Breast epithelium (tissue), 4 donors: ENCODE measurements around the gene INO80E. TPM values are rescaled to one million over a fixed set of nuclear protein-coding genes. Genes with fewer than 3 reads are reported as not detected.
A peak's percentile ranks its signal among the peaks of the same experiment; 100 is the strongest.
"Not testable (repeated sequence)": the region's sequence is repeated elsewhere in the genome, so short reads cannot be mapped to it uniquely, and the experiment has no call there.

Experiments used
- DNase-seq, 2 donors: peaks; one replicate each; pipeline ENCODE4 v3.0.0-alpha.2; 2019; ENCODE audit warnings: low spot score in 2 of 2
- H3K27ac ChIP-seq, 2 donors: fragments of 200-600 bp; sonication (generic) in 1 of 2; one replicate each; pipeline ENCODE4 v1.5.1; 2016 to 2019; ENCODE audit warnings: mild to moderate bottlenecking in 1 of 2
- H3K27me3 ChIP-seq, 2 donors: fragments of 200-600 bp; sonication (generic) in 1 of 2; one replicate each; pipeline versions ENCODE4 v1.5.1 to v1.6.0; 2017 to 2019; ENCODE audit warnings: control low read depth in 1 of 2, mild to moderate bottlenecking in 1 of 2
- H3K36me3 ChIP-seq: fragments of 200-600 bp; one replicate; pipeline ENCODE4 v1.5.1; 2019
- H3K4me1 ChIP-seq, 2 donors: fragments of 200-600 bp; sonication (generic); one replicate each; pipeline ENCODE4 v1.5.1; 2016 to 2019; ENCODE audit warnings: control low read depth in 1 of 2
- H3K4me3 ChIP-seq, 3 donors: fragments of 200-600 bp; sonication (generic); 1 replicate in 2 of 3; 2 replicates in 1 of 3; pipeline ENCODE4 v1.5.1; 2016 to 2019; ENCODE audit warnings: mild to moderate bottlenecking in 3 of 3, moderate library complexity in 2 of 3
- H3K9me3 ChIP-seq, 2 donors: fragments of 200-600 bp; sonication (generic) in 1 of 2; one replicate each; pipeline ENCODE4 v1.5.1; 2016 to 2019; ENCODE audit warnings: control low read depth in 1 of 2
- POLR2A ChIP-seq: fragments of 450-650 bp; IDR thresholded peaks from one replicate; pipeline ENCODE4 v1.6.1; 2016; ENCODE audit warnings: antibody characterized with exemption, mild to moderate bottlenecking, moderate library complexity
- POLR2AphosphoS5 ChIP-seq, 3 donors: sonication (generic); formaldehyde crosslinking; IDR thresholded peaks; one replicate each; pipeline ENCODE4 v1.6.1; 2017; ENCODE audit warnings: antibody characterized with exemption in 3 of 3
- intact Hi-C: fragments of 100-400 bp; cut with DNase I; formaldehyde crosslinking; loops from one replicate; pipeline ENCODE4 v1.15.1; 2023; ENCODE audit warnings: low total_unique reads
- total RNA-seq, 3 donors: library from RNA; depleted of rRNA; stranded (reverse); fragments of >200 nt; gene quantifications; one replicate each; pipeline ENCODE4 v1.1.0, GENCODE V29; 2016
- TF ChIP-seq, protein P1 (sequence below), 3 donors: fragments of 450-650 bp; IDR thresholded peaks; one replicate each; pipeline ENCODE4 v1.5.1; 2016 to 2017; ENCODE audit warnings: antibody characterized with exemption in 3 of 3, mild to moderate bottlenecking in 3 of 3, moderate library complexity in 3 of 3

INO80E gene
- total RNA-seq, 3 donors from 2014 or later: 31.8 to 39.7 (median 38.6) TPM

DNA sequence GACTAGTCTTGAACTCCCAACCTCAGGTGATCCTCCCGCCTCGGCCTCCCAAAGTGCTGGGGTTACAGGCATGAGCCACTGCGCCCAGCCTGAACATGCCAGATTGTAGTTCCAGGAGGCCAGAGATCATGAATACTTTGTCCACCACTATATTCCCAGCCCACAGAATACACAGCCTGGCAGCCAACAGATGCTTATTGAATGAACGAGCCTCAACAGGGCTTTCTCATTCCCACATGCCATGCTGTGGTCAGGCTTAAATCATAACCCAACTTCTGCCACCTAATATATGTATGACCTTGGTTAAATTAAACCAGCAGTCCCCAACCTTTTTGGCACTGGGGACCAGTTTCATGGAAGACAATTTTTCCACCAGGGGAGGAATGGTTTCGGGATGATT is 37.3 kb upstream of the INO80E start:
- TF ChIP-seq, protein P1, sequence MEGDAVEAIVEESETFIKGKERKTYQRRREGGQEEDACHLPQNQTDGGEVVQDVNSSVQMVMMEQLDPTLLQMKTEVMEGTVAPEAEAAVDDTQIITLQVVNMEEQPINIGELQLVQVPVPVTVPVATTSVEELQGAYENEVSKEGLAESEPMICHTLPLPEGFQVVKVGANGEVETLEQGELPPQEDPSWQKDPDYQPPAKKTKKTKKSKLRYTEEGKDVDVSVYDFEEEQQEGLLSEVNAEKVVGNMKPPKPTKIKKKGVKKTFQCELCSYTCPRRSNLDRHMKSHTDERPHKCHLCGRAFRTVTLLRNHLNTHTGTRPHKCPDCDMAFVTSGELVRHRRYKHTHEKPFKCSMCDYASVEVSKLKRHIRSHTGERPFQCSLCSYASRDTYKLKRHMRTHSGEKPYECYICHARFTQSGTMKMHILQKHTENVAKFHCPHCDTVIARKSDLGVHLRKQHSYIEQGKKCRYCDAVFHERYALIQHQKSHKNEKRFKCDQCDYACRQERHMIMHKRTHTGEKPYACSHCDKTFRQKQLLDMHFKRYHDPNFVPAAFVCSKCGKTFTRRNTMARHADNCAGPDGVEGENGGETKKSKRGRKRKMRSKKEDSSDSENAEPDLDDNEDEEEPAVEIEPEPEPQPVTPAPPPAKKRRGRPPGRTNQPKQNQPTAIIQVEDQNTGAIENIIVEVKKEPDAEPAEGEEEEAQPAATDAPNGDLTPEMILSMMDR (IDR thresholded peaks at IDR 0.05): no peak
- TF ChIP-seq POLR2A (no peak), POLR2AphosphoS5 (IDR thresholded peaks at IDR 0.05) (no peak)
- intact Hi-C loops: no loop called here
- no peak for DNase-seq
- Histone ChIP-seq H3K4me3 (no peak overlapping the region), H3K27ac (no peak overlapping the region), H3K9me3 (no peaks in the 10 kb centered on the region), H3K36me3 (no peaks in the 10 kb centered on the region), H3K27me3 (no peaks in the 10 kb centered on the region), H3K4me1 (peaks cover 0 to 6% of the 10 kb centered on the region in 2 donors)

DNA sequence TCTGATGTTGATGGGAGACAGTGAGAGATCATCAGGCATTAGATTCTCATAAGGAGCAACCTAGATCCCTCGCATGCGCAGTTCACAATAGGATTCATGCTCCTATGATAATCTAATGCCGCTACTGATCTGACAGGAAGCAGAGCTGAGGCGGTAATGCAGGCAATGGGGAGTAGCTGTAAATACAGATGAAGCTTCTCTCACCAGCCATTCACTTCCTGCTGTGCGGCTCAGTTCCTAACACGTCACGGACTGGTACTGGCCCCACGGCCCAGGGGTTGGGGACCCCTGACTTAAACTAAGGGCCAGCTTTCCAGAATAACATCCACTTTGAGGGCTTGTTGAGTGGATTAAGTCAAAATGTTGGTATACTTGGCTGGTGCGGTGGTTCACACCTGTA is 36.7 kb upstream of the INO80E start:
- Histone ChIP-seq H3K27me3 (no peaks in the 10 kb centered on the region), H3K4me3 (no peak overlapping the region), H3K27ac (no peak overlapping the region), H3K9me3 (no peaks in the 10 kb centered on the region), H3K4me1 (peaks cover 0 to 6% of the 10 kb centered on the region in 2 donors), H3K36me3 (no peaks in the 10 kb centered on the region)
- no peak for DNase-seq
- intact Hi-C loops: no loop called here
- no peak for TF ChIP-seq POLR2AphosphoS5 (IDR thresholded peaks at IDR 0.05)
- TF ChIP-seq POLR2A: no peak
- TF ChIP-seq, protein P1 (IDR thresholded peaks at IDR 0.05): no peak

DNA sequence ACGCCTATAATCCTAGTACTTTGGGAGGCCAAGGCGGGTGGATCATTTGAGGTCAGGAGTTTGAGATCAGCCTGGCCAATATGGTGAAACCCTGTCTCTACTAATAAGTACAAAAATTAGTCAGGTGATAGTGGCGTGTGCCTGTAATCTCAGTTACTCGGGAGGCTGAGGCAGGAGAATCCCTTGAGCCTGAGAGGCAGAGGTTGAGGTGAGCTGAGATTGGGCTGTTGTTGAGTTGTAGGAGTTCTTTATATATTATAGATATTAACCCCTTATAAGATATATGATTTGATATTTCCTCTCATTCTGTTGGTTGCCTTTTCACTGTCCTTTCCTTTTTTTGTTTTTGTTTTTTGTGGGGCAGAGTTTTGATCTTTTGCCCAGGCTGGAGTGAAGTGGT is 36.2 kb upstream of the INO80E start:
- intact Hi-C loops, H3K27ac ChIP-seq, H3K4me3 ChIP-seq, H3K36me3 ChIP-seq, H3K4me1 ChIP-seq, H3K27me3 ChIP-seq, H3K9me3 ChIP-seq, DNase-seq: not testable (repeated sequence)

DNA sequence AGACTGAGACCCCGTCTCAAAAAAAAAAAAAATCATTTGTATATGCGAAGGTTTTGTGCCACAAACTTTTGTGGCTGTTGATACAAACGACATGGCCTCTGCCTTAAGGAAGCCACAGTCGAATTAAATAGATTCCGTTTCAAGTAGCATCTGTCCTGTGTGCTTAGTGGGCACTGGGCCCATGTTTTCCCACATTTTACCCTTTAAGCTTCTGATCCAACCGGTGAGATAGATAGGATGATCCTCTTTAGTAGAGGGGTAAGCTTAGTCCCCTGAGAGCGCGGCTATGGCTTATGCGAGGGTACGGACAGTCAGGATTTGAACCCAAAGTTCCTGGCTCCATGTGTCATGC is 34.9 kb upstream of the INO80E start:
- peak overlapping the region; percentile 68 to 91 (median 88) for H3K4me3 ChIP-seq
- peak overlapping the region; percentile 92 to 96 for H3K27ac ChIP-seq
- peaks cover 0 to 6% of the 10 kb centered on the region in 2 donors for H3K4me1 ChIP-seq
- no peaks in the 10 kb centered on the region for H3K9me3 ChIP-seq
- H3K27me3 ChIP-seq: no peaks in the 10 kb centered on the region
- intact Hi-C loops: no loop called here
- TF ChIP-seq, protein P1 (IDR thresholded peaks at IDR 0.05): no peak
- no peak for TF ChIP-seq POLR2A
- no peak for TF ChIP-seq POLR2AphosphoS5 (IDR thresholded peaks at IDR 0.05)
- DNase-seq: no peak
- H3K36me3 ChIP-seq: no peaks in the 10 kb centered on the region

DNA sequence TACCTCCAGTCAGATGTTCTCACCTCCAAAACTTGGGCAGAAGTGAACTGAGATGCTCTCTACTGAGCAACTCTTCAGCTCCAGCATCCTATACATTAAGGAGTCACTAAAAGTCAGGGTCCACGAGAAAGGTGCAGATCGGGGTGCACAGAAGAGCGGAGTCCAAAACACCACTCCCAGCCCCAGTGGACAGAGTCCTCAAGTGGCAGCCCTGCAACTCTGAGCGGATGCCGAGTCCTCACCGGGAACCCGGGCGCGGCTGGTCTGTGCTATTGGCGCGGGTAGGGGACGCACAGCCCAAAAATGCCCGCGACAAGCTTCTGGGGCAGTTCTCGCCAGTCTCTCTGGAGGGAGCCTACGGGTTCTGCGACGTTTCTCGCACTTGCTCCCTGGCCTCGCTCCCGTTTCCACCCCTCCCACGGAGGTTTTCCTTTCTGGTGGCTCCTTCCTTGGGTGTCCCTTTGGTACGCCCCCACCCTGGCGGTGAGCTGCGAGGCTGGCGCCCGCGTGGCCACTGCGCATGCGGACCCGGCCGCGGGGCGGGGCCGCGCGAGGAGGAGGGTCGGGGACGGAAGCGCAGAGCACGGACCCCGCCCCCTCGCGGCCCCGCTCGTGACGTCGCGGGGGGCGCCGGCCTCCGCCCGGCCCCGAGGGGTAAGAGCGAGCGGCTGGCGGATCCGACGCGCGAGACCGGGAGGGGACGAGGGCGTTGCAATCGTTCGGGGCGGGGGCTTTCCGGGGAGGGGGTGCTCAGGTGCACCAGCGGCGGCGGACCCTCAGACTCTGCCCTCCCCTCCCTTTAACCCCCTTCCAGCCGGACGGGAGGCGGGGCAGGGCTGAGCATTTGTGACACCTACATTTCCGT is 34.3 kb upstream of the INO80E start, which contains the start of gene TMEM219:
Gene TMEM219, plus strand, starts transcription at position 601 of the 865 bp plus-strand sequence. CDS start 1,065 bp downstream, outside the sequence.
- Histone ChIP-seq H3K27ac (peak within 1 kb of the TSS; percentile 92 to 96), H3K36me3 (no peaks in the 10 kb centered on the region), H3K4me1 (peaks cover 0 to 6% of the 10 kb centered on the region in 2 donors), H3K9me3 (no peaks in the 10 kb centered on the region), H3K27me3 (no peaks in the 10 kb centered on the region), H3K4me3 (peak within 1 kb of the TSS; percentile 68 to 91 (median 88))
- TF ChIP-seq POLR2A (peak; percentile 14), POLR2AphosphoS5 (IDR thresholded peaks at IDR 0.05) (peak in 2 of 3 donors; percentile 43 to 77)
- TF ChIP-seq, protein P1 (IDR thresholded peaks at IDR 0.05): peak; percentile 57 to 70 (median 64)
- intact Hi-C loops: no loop called here
- peak; percentile 84 to 87 for DNase-seq
